AG10803 (cell line): ENCODE data around the gene GPS1.
A peak's percentile ranks its signal among the peaks of the same experiment; 100 is the strongest.

ENCODE experiments used
- DNase-seq: peaks from one replicate; pipeline ENCODE4 v3.0.0; 2010; ENCODE audit warnings: low read depth
- H3K4me3 ChIP-seq: 2 replicates; pipeline ENCODE4 v1.5.1; 2011; ENCODE audit warnings: mild to moderate bottlenecking, low read length, control low read depth
- TF ChIP-seq, protein P1 (sequence below): conservative IDR thresholded peaks from 2 replicates; pipeline ENCODE4 v1.5.1; 2011; ENCODE audit warnings: mild to moderate bottlenecking, low read length, control low read depth, inconsistent platforms

GPS1 gene

DNA sequence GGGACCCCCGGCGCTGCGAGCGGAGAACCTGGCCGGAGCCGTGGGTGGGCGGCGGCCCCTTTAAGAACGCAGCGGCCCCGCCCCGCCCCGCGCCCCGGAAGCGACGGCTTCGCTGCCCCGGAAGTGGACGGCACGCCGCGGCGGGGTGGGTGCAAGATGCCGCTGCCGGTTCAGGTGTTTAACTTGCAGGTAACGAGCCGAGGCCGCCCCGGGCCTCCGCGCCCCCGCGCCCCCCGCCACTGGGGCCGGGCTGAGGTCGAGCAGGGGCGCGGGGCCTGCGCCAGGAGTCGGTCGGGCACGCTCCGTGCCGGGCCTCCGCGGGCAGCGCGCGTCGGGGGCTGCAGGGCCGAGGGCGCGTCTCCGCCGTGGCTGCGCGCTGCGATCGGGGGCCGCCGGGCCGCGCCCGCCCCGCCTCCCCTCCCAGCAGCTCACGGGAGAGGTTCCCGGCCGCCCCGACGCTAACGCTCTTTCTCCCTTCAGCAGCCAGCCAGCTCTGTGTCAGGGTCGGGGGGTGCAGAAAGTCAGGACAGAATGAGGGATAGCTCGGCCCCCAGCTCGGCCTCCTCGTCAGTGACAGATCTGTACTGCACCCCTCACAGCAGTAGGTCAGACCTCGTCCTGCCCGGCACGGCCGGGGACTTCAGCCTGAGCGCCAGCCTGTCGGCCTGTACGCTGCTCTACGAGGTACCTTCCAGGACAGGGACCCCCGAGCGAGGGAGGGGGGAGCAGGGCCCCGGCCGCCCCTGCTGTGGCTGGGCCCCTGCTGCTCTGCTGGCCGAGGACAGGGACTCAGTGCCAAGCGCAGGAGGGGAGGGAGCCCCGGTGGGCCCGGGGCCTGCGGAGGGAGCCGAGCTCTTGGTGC lies at the start of gene GPS1, which contains the start of gene RFNG:
Gene GPS1 (plus strand): TSS at position 123 of the 862 bp plus-strand sequence. CDS start 34 bp downstream, at position 157.
Gene RFNG (minus strand): TSS at position 36 of the 862 bp plus-strand sequence. CDS start 45 bp downstream, outside the sequence.
- TF ChIP-seq, protein P1, sequence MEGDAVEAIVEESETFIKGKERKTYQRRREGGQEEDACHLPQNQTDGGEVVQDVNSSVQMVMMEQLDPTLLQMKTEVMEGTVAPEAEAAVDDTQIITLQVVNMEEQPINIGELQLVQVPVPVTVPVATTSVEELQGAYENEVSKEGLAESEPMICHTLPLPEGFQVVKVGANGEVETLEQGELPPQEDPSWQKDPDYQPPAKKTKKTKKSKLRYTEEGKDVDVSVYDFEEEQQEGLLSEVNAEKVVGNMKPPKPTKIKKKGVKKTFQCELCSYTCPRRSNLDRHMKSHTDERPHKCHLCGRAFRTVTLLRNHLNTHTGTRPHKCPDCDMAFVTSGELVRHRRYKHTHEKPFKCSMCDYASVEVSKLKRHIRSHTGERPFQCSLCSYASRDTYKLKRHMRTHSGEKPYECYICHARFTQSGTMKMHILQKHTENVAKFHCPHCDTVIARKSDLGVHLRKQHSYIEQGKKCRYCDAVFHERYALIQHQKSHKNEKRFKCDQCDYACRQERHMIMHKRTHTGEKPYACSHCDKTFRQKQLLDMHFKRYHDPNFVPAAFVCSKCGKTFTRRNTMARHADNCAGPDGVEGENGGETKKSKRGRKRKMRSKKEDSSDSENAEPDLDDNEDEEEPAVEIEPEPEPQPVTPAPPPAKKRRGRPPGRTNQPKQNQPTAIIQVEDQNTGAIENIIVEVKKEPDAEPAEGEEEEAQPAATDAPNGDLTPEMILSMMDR: no peak

GRCh38 chr17:82003411-82004381 lies 48.0 kb upstream of the GPS1 start:
- TF ChIP-seq, protein P1: no peak
- DNase-seq: peak; percentile 93
- H3K4me3 ChIP-seq: no peak overlapping the region

More for the DNA sequence above, at the start of gene GPS1, which contains the start of gene RFNG:
- peak; percentile 47 for DNase-seq
- peak within 1 kb of the TSS; percentile 80 for H3K4me3 ChIP-seq

GRCh38 chr17:82004517-82005455 lies 46.9 kb upstream of the GPS1 start:
- H3K4me3 ChIP-seq: no peak overlapping the region
- TF ChIP-seq, protein P1: no peak
- no peak for DNase-seq

DNA sequence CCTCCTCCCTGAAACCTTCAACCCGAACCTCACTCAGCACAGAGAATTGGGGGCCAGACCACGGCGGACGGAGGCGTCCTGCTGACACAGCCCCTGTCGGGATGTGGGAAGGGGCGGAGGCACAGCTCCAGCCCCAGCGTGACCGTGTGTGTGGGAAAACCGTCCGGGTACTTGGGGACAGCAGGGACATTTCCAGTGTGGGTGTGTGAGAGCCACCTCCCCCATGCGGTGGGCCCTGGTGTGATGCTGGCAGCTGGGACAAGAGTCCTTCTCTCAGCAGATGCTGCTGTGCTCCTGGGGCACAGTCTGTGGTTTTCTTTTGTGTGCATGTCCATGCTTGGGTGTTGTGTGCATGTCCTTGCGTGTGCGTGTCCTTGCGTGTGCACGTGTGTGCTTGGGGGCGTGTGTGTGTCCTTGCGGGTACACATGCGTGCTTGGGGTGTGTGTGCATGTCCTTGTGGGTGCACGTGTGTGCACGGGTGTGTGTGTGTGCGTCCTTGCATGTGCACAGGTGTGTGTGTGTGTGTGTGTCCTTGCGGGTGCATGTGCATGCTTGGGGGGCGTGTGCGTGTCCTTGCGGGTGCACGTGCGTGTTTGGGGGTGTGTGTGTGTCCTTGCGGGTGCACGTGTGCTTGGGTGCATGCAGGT lies 45.9 kb upstream of the GPS1 start:
- TF ChIP-seq, protein P1: no peak
- H3K4me3 ChIP-seq: no peak overlapping the region
- DNase-seq: no peak

DNA sequence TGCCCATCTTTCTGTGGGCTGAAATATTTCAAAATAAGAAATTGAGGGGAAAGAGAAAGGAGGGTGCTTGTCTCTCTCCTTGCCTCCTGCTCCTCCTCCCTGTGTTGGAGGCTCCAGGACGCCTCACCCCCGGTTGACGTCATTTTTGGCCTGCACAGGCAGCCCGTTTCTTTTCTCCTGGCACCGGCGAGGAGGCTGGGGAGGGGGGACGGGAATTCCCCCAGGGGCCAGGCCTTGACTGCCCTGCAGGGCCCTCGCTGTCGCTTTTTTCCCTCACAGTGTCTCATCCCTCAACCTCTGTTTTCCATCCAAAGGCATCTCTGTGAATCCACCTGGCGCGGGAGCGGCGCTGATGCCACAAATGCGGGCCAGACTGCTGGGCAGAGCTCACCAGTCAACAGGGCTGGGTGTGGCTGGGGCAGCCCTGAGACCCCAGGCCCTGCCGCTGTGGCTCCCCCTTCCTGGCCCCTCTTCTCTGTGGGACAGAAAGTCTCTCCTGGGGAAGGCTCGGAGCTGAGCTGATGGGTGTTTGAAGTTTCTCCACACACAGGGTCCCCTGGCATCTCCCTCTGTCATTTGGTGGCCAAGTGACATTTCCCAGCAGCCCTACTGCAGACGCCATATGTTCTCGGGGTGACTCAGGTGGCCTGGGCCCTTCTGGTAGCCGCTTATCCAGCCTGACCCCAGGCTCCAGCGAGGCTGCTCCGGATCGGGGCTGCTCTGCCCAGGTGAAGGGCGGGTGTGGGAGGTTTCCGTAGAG lies 45.0 kb upstream of the GPS1 start:
- DNase-seq: peak; percentile 43
- TF ChIP-seq, protein P1: no peak
- no peak overlapping the region for H3K4me3 ChIP-seq
